ENCODE results near the gene CFLAR.

- TF ChIP-seq CTCF (IDR thresholded peaks at IDR 0.05; ENCODE audit: insufficient read depth, low read depth, low read length), result no peak
- TF ChIP-seq EZH2 (IDR thresholded peaks at IDR 0.05; ENCODE audit: insufficient read depth, low read length), result no peak
These were observed 22.5 kb downstream of the CFLAR start for GRCh38 chr2:201138401-201138970.

All from astrocyte (in vitro differentiated cells and primary cell).